Activated T-cell treated with anti-CD3 and anti-CD28 coated beads, Interleukin-2, amount 50 U/mL, for 72 hours (primary cell): ENCODE data around the gene ERP29. TPM values are rescaled to one million over a fixed set of nuclear protein-coding genes. Genes with fewer than 3 reads are reported as not detected.

Experiments
- ATAC-seq, 2 donors: fragments of 150-1000 bp; cut with Tn5 transposase; replicated peaks in 1 of 2; 2 replicates each; pipeline ENCODE4 v1.10.0; 2021; ENCODE audit warnings: moderate library complexity in 2 of 2, mild to moderate bottlenecking in 1 of 2
- DNase-seq, 2 donors: peaks; one replicate each; pipeline ENCODE4 v3.0.0; 2021 to 2022; ENCODE audit warnings: mixed read lengths in 1 of 2
- H3K27ac Mint-ChIP-seq: one replicate; pipeline ENCODE4 v1.8.0; 2022; ENCODE audit warnings: mild to moderate bottlenecking, moderate library complexity, mixed read lengths
- H3K27me3 Mint-ChIP-seq: one replicate; pipeline ENCODE4 v1.8.0; 2022; ENCODE audit warnings: low read depth, mixed read lengths
- H3K36me3 Mint-ChIP-seq, 2 donors: one replicate each; pipeline ENCODE4 v1.8.0; 2022; ENCODE audit warnings: mixed read lengths in 2 of 2, mild to moderate bottlenecking in 1 of 2; ENCODE audit not compliant: insufficient read depth in 2 of 2
- H3K4me1 Mint-ChIP-seq: one replicate; pipeline ENCODE4 v1.8.0; 2022; ENCODE audit warnings: low read depth, mixed read lengths
- H3K4me3 Mint-ChIP-seq, 2 donors: one replicate each; pipeline ENCODE4 v1.8.0; 2022; ENCODE audit warnings: mild to moderate bottlenecking in 2 of 2, mixed read lengths in 2 of 2, moderate library complexity in 2 of 2
- H3K9me3 Mint-ChIP-seq, 2 donors: one replicate each; pipeline ENCODE4 v1.8.0; 2022; ENCODE audit warnings: mixed read lengths in 2 of 2
- total RNA-seq, 2 donors: library from RNA; stranded (reverse); gene quantifications; one replicate each; pipeline ENCODE4 v1.2.3, GENCODE V29; 2022

ERP29 gene
- 100 to 1,000 TPM; 145 to 154 TPM for total RNA-seq

DNA sequence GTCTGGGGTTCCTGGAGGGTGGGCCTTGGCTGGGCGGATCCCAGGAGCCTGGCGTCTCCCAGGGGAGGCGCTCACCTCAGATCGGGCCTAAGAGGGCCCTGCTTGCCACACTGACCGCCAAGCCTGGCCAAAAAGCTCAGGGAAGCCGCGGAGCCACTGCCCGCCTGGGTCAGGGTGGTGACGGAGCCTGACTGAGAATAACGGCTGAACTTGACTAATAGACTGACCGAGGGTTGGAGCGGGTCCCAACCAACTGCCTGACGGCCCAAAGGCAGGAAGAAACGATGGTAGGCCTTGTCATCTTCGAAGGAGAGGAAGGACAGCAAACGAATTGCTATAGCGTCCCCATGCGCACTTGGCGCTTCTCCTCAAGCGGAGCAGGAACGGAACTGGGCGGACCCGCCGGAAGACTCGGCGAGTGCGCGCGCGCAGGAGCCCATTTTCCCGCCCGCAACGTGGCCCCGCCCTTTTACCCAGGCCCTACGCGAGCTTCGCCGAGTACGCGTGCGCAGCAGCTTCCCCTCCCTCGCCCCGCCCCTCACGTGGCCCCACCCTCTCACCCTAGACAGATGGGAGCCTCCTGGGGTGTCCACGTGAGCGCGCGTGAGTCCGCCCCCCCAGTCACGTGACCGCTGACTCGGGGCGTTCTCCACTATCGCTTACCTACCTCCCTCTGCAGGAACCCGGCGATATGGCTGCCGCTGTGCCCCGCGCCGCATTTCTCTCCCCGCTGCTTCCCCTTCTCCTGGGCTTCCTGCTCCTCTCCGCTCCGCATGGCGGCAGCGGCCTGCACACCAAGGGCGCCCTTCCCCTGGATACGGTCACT is at the start of gene ERP29, which contains the start of gene TMEM116:
Gene ERP29 (plus strand): TSS at position 652 of the 826 bp plus-strand sequence. CDS start 40 bp downstream, at position 692.
Gene TMEM116 (minus strand): TSS at position 391 of the 826 bp plus-strand sequence. CDS start 7,895 bp downstream, outside the sequence.
- DNase-seq, result peak; percentile 100
- Mint-ChIP-seq H3K4me1 (peaks cover 60% of the 10 kb centered on the region), H3K4me3 (peak within 1 kb of the TSS; percentile 81 to 98), H3K27ac (peak within 1 kb of the TSS; percentile 95), H3K27me3 (no peaks in the 10 kb centered on the region), H3K36me3 (peaks cover 13 to 28% of the 10 kb centered on the region in 2 donors), H3K9me3 (peaks cover 3 to 4% of the 10 kb centered on the region in 2 donors)
- peak; percentile 80 to 86 for ATAC-seq

DNA sequence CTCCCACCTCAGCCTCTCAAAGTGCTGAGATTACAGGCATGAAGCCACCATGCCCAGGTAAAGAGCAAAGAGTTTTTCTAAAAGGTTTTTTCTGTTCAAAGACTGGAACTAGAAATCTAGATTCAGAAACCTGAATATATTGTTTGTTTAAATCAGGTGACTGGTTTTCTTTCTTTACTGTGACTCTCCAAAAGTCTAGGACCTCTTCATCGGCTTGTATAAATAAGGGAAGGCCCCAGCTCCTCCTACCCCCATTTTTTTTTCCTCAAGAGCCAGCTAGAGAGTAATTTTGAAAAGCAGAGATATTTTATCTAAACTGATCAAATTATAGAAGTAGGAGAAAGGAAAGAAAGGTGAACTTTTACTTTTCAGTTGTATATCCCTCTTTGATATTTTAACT is 48.3 kb upstream of the ERP29 start:
- DNase-seq, result no peak

DNA sequence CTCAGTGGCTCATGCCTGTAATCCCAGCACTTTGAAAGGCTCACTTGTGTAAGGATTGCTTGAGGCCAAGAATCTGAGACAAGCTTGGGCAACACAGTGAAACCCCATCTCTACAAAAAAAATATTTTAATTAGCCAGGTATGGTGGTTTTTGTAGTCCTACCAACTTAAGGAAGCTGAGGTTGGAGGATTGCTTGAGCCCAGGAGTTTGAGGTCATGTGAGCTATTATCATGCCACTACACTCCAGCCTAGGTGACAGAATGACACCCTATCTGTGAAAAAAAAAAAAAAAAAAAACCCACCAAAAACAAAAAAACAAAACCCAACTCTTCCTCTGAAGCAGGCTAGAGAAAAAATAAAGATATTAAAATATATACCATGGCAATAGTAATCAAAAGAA is 41.4 kb upstream of the ERP29 start:
- Mint-ChIP-seq H3K4me3 (no peak overlapping the region), H3K4me1 (peaks cover 12% of the 10 kb centered on the region), H3K9me3 (no peaks in the 10 kb centered on the region), H3K27ac (no peak overlapping the region), H3K27me3 (no peaks in the 10 kb centered on the region), H3K36me3 (peaks cover 4 to 14% of the 10 kb centered on the region in 2 donors)
- ATAC-seq (no peak), DNase-seq (no peak)

More for the DNA sequence above, 48.3 kb upstream of the ERP29 start:
- Mint-ChIP-seq H3K4me1 (peaks cover 12% of the 10 kb centered on the region), H3K27ac (no peak overlapping the region), H3K36me3 (peaks cover 11 to 21% of the 10 kb centered on the region in 2 donors), H3K27me3 (no peaks in the 10 kb centered on the region), H3K9me3 (peaks cover 7 to 8% of the 10 kb centered on the region in 2 donors), H3K4me3 (no peak overlapping the region)
- ATAC-seq, result no peak

DNA sequence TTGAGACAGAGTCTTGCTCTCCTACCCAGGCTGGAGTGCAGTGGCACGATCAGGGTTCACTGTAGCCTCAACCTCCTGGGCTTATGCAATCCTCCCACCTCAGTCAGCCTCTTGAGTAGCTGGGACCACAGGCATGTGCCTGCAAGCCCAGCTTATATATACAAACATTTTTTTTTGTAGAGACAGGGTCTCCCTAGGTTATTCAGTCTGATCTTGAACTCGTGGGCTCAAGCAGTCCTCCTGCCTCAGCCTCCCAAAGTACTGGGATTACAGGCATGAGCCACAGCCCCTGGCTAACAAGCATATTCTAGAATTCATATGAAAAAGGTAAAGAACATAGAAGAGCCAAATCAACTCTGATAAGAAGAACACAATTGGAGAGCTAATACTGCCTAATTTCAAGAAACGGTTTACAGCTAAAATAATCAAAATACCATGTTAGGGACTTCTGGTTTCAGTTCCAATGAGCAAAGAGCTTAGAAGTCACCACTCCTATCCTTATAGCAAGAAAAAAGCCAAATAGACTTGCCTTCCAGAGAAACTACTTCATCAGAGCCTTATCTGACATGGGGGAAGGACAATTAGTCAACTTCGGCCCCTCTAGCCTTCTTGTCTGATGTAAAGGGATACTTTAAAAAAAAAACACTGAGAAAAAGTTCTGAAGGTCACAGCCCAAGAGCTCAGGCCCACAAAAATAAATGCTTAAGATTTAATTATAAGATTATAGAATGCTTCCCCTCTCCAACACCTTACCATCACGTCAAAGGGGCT is 37.9 kb upstream of the ERP29 start:
- H3K27me3 Mint-ChIP-seq, result no peaks in the 10 kb centered on the region
- no peak overlapping the region for H3K4me3 Mint-ChIP-seq
- H3K27ac Mint-ChIP-seq, result no peak overlapping the region
- H3K4me1 Mint-ChIP-seq, result no peaks in the 10 kb centered on the region
- peaks cover 4 to 9% of the 10 kb centered on the region in 2 donors for H3K36me3 Mint-ChIP-seq
- DNase-seq (no peak), ATAC-seq (no peak)
- H3K9me3 Mint-ChIP-seq, result no peaks in the 10 kb centered on the region

DNA sequence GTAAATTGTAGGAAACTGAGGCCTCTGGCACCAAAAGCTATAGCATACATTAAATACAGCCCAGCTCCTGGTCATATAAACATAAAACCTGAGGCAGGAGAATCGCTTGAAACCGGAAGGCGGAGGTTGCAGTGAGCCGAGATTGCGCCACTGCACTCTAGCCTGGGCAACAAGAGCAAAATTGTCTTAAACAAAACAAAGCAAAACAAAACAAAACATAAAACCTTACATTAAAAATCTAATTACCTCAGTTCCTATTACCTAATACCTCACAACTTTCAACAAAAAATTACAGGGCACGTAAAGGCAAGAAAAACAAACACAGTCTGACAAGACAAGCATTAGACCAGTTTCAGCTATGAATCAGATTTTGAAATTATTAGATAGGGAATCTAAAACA is 36.9 kb upstream of the ERP29 start:
- no peaks in the 10 kb centered on the region for H3K27me3 Mint-ChIP-seq
- H3K4me1 Mint-ChIP-seq, result no peaks in the 10 kb centered on the region
- DNase-seq (no peak), ATAC-seq (no peak)
- peaks cover 2 to 4% of the 10 kb centered on the region in 2 donors for H3K36me3 Mint-ChIP-seq
- no peak overlapping the region for H3K27ac Mint-ChIP-seq
- H3K4me3 Mint-ChIP-seq, result no peak overlapping the region
- no peaks in the 10 kb centered on the region for H3K9me3 Mint-ChIP-seq

DNA sequence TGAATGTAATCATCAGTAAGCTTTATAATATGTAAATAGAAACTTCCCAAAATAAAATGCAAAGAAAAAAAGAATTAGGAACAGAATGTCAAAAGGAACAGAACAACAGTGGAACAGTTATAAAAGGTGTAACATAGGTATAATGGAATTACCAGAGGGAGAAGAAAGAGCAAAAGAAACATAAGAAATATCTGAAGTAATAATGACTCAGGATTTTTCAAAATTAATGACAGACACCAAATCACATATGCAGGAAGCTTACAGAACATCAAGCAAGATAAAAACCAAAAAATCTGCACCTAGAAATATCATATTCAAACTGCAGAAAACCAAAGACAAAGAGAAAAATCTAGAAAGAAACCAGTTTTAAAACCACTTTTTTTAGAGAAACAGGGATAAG is 36.4 kb upstream of the ERP29 start:
- ATAC-seq (no peak), DNase-seq (no peak)
- Mint-ChIP-seq H3K27ac (peak overlapping the region; percentile 86), H3K27me3 (no peaks in the 10 kb centered on the region), H3K9me3 (no peaks in the 10 kb centered on the region), H3K4me3 (peak overlapping the region in 1 of 2 donors; percentile 38), H3K36me3 (peaks cover 0 to 3% of the 10 kb centered on the region in 2 donors), H3K4me1 (no peaks in the 10 kb centered on the region)

DNA sequence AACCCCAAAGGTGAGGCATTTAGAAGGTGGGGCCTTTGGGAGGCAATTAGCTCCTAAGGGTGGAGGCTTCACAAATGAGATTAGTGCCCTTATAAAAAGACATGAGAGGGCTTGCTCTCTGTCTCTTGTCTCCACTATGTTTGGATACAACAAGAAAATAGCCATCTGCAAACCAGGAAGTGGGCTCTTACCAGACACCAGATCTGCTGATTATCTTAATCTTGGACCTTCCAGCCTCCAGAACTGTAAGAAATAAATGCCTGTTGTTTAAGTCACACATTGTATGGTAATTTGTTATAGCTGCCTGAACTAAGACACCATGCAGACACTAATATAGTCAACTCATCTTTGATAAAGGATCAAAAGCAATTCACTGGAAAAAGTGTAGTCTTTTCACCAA is 34.7 kb upstream of the ERP29 start:
- Mint-ChIP-seq H3K9me3 (no peaks in the 10 kb centered on the region), H3K27ac (peak overlapping the region; percentile 30), H3K4me3 (peak overlapping the region in 1 of 2 donors; percentile 29), H3K36me3 (no peaks in the 10 kb centered on the region), H3K4me1 (no peaks in the 10 kb centered on the region), H3K27me3 (no peaks in the 10 kb centered on the region)
- no peak for ATAC-seq
- DNase-seq, result no peak

DNA sequence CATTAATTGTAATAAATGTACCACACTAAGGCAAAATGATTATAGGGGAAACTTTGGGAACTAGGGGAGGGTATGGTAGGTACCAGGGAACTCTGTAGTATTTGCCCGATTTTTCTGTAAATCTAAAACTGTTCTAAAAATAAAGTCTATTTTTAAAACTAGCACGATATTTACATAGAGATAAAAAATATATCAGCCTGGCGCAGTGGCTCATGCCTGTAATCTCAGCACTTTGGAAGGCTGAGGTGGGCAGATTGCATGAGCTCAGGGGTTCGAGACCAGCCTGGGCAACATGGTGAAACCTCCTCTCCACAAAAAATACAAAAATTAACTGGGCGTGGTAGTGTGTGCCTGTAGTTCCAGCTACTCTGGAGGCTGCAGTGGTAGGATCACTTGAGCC is 32.6 kb upstream of the ERP29 start:
- Mint-ChIP-seq H3K27ac (no peak overlapping the region), H3K9me3 (no peaks in the 10 kb centered on the region), H3K4me3 (no peak overlapping the region), H3K36me3 (no peaks in the 10 kb centered on the region), H3K4me1 (no peaks in the 10 kb centered on the region), H3K27me3 (no peaks in the 10 kb centered on the region)
- ATAC-seq, result no peak
- DNase-seq, result no peak

DNA sequence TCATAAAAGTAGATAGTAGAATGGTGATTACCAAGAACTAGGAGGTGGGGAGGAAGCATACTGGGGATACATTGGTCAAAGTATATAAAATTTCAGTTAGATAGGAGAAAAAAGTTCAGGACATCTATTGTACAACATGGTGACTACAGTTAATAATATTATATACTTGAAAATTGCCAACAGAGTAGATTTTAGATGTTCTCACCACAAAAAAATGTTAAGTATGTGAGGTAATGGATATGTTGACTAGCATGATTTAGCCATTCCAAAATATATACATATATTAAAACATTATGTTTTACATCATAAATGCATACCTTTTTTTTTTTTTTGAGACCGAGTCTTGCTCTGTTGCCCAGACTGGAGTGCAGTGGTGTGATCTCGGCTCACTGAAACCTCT is 31.2 kb upstream of the ERP29 start:
- Mint-ChIP-seq H3K4me1 (no peaks in the 10 kb centered on the region), H3K27me3 (no peaks in the 10 kb centered on the region), H3K9me3 (no peaks in the 10 kb centered on the region), H3K36me3 (no peaks in the 10 kb centered on the region), H3K27ac (no peak overlapping the region), H3K4me3 (no peak overlapping the region)
- no peak for ATAC-seq
- DNase-seq, result no peak

DNA sequence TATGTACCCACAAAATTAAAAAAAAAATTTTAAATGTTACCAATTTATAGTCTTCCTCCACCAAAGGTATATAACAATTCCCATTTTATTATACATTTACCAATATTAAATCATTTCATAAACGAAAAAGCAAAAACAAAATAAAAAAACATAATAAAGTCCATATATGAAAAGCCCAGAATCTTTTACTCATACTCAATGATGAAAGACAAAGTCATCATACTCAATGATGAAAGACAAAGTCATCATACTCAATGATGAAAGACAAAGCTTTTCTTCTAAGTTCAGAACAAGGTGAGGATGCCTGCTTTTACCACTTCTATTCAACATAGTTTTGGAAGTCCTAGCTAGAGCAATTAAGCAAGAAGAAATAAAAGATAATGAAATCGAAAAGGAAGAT is 28.4 kb upstream of the ERP29 start:
- Mint-ChIP-seq H3K36me3 (no peaks in the 10 kb centered on the region), H3K27ac (peak overlapping the region; percentile 83), H3K27me3 (no peaks in the 10 kb centered on the region), H3K9me3 (no peaks in the 10 kb centered on the region), H3K4me3 (no peak overlapping the region), H3K4me1 (no peaks in the 10 kb centered on the region)
- DNase-seq (no peak), ATAC-seq (no peak)

DNA sequence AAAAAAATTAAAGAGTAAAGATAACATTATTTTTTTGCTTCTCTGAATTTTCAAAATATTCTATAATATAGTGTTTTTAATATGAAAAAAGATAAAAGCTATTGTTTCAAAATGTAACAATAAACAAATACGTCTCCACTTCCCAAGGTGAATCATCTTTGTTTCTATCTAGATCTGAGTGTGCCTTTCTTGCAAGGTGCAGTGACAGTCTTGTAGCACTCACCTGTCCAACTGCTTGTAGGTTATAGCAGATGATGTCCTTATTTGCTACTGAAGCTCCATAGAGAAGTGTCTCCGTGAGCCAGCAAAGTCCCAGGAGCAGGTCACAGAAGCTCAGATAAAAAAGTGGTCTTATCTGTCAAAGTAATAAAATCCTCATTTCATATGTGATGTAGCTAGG is 21.7 kb upstream of the ERP29 start:
- DNase-seq (no peak), ATAC-seq (peak; percentile 57 to 61)
- Mint-ChIP-seq H3K27me3 (no peaks in the 10 kb centered on the region), H3K9me3 (no peaks in the 10 kb centered on the region), H3K27ac (peak overlapping the region; percentile 14), H3K36me3 (no peaks in the 10 kb centered on the region), H3K4me1 (peaks cover 43% of the 10 kb centered on the region), H3K4me3 (peak overlapping the region; percentile 48 to 95)

DNA sequence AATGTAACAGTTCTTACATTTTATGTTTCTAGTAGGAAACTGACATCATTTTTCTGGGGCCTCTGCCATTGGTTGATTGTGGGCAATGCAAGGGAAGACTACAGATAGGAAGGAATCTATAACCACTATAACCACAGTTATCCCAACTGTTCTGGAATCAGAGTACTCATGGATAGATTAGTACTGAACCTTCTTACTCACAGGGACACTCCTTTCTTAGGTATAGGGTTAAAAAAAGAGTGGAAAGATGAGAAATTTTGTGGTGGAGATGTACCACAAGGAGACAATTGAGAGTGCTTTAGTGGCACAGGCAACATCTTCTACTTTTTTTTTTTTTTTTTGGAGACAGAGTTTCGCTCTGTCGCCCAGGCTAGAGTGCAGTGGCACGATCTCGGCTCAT is 21.3 kb upstream of the ERP29 start:
- DNase-seq (no peak), ATAC-seq (peak; percentile 59 to 66)
- H3K9me3 Mint-ChIP-seq, result no peaks in the 10 kb centered on the region
- H3K27ac Mint-ChIP-seq, result peak overlapping the region; percentile 14
- peak overlapping the region; percentile 50 to 95 for H3K4me3 Mint-ChIP-seq
- H3K36me3 Mint-ChIP-seq, result no peaks in the 10 kb centered on the region
- peaks cover 47% of the 10 kb centered on the region for H3K4me1 Mint-ChIP-seq
- H3K27me3 Mint-ChIP-seq, result no peaks in the 10 kb centered on the region

DNA sequence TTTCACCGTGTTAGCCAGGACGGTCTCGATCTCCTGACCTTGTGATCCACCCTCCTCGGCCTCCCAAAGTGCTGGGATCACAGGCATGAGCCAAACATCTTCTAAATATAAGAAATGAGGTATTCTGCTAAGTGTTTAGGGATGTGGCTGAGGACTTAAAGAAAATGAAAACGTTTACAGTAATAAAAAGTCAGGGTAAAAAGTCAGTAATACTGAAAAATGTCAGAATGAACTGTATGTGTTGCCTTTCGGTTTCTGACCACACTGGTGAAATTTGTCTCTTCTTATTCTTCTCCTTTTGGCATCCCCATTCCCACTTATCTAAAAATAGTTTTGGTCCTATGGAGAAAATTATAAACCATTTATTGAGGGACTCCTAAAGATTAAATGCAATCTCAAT is 20.8 kb upstream of the ERP29 start:
- DNase-seq (no peak), ATAC-seq (peak; percentile 20 to 34)
- Mint-ChIP-seq H3K27ac (peak overlapping the region; percentile 46), H3K4me1 (peaks cover 52% of the 10 kb centered on the region), H3K27me3 (no peaks in the 10 kb centered on the region), H3K9me3 (no peaks in the 10 kb centered on the region), H3K4me3 (peak overlapping the region; percentile 50 to 95), H3K36me3 (no peaks in the 10 kb centered on the region)
